ENCODE data around the gene PTPN11. TPM values are rescaled to one million over a fixed set of nuclear protein-coding genes. Genes with fewer than 3 reads are reported as not detected.
"Not testable (repeated sequence)": the region's sequence is repeated elsewhere in the genome, so short reads cannot be mapped to it uniquely, and the experiment has no call there.

PTPN11 gene
- total and polyA plus RNA-seq, 2 experiments from 2014 or later = 87.0 to 94.7 TPM

- TF ChIP-seq REST (IDR thresholded peaks at IDR 0.05; ENCODE audit: unreplicated experiment) = no peak
- TF ChIP-seq, protein P1, sequence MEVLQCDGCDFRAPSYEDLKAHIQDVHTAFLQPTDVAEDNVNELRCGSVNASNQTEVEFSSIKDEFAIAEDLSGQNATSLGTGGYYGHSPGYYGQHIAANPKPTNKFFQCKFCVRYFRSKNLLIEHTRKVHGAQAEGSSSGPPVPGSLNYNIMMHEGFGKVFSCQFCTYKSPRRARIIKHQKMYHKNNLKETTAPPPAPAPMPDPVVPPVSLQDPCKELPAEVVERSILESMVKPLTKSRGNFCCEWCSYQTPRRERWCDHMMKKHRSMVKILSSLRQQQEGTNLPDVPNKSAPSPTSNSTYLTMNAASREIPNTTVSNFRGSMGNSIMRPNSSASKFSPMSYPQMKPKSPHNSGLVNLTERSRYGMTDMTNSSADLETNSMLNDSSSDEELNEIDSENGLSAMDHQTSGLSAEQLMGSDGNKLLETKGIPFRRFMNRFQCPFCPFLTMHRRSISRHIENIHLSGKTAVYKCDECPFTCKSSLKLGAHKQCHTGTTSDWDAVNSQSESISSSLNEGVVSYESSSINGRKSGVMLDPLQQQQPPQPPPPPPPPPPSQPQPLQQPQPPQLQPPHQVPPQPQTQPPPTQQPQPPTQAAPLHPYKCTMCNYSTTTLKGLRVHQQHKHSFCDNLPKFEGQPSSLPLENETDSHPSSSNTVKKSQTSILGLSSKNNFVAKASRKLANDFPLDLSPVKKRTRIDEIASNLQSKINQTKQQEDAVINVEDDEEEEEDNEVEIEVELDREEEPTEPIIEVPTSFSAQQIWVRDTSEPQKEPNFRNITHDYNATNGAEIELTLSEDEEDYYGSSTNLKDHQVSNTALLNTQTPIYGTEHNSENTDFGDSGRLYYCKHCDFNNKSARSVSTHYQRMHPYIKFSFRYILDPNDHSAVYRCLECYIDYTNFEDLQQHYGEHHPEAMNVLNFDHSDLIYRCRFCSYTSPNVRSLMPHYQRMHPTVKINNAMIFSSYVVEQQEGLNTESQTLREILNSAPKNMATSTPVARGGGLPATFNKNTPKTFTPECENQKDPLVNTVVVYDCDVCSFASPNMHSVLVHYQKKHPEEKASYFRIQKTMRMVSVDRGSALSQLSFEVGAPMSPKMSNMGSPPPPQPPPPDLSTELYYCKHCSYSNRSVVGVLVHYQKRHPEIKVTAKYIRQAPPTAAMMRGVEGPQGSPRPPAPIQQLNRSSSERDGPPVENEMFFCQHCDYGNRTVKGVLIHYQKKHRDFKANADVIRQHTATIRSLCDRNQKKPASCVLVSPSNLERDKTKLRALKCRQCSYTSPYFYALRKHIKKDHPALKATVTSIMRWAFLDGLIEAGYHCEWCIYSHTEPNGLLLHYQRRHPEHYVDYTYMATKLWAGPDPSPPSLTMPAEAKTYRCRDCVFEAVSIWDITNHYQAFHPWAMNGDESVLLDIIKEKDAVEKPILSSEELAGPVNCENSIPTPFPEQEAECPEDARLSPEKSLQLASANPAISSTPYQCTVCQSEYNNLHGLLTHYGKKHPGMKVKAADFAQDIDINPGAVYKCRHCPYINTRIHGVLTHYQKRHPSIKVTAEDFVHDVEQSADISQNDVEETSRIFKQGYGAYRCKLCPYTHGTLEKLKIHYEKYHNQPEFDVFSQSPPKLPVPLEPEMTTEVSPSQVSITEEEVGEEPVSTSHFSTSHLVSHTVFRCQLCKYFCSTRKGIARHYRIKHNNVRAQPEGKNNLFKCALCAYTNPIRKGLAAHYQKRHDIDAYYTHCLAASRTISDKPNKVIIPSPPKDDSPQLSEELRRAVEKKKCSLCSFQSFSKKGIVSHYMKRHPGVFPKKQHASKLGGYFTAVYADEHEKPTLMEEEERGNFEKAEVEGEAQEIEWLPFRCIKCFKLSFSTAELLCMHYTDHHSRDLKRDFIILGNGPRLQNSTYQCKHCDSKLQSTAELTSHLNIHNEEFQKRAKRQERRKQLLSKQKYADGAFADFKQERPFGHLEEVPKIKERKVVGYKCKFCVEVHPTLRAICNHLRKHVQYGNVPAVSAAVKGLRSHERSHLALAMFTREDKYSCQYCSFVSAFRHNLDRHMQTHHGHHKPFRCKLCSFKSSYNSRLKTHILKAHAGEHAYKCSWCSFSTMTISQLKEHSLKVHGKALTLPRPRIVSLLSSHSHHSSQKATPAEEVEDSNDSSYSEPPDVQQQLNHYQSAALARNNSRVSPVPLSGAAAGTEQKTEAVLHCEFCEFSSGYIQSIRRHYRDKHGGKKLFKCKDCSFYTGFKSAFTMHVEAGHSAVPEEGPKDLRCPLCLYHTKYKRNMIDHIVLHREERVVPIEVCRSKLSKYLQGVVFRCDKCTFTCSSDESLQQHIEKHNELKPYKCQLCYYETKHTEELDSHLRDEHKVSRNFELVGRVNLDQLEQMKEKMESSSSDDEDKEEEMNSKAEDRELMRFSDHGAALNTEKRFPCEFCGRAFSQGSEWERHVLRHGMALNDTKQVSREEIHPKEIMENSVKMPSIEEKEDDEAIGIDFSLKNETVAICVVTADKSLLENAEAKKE (CRISPR knock-in tag; IDR thresholded peaks at IDR 0.05) = no peak
- no peak for TF ChIP-seq EZH2 (IDR thresholded peaks at IDR 0.05; ENCODE audit: low read depth, unreplicated experiment)
Observed at GRCh38 chr12:112456029-112456428, 37.3 kb downstream of the PTPN11 start (continued).

DNA sequence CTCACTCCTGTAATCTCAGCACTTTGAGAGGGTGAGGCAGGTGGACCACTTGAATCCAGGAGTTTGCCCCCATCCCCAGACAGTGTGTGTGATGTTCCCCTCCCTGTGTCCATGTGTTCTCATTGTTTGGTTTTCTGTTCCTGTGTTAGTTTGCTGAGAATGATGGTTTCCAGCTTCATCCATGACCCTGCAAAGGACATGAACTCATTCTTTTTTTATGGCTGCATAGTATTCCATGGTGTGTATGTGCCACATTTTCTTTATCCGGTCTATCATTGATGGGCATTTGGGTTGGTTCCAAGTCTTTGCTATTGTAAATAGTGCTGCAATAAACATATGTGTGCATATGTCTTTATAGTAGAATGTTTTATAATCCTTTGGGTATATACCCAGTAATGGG lies 38.4 kb downstream of the PTPN11 start:
- H3K79me2 ChIP-seq (replicated peaks; ENCODE audit: insufficient read depth); H3K4me1 ChIP-seq (ENCODE audit: insufficient read depth); H3K27me3 ChIP-seq (ENCODE audit: insufficient read depth); H3K4me3 Mint-ChIP-seq; H3K27ac Mint-ChIP-seq; H3K4me1 Mint-ChIP-seq; ATAC-seq; H3F3A ChIP-seq (replicated peaks; ENCODE audit: low read depth); H3K27ac ChIP-seq (ENCODE audit: low read depth); H3K27me3 Mint-ChIP-seq (ENCODE audit: insufficient read depth, low read depth, poor library complexity); H3K4me2 ChIP-seq; H3K9me3 Mint-ChIP-seq; DNase-seq (ENCODE audit: low spot score); H3K4me3 ChIP-seq; H2AFZ ChIP-seq; H3K9me2 ChIP-seq (ENCODE audit: insufficient read depth); H4K20me1 ChIP-seq (replicated peaks; ENCODE audit: insufficient read depth): not testable (repeated sequence)
- peaks cover 56% of the 10 kb centered on the region for H3K36me3 Mint-ChIP-seq (ENCODE audit: low read depth)
- H3K36me3 ChIP-seq (ENCODE audit: insufficient read depth) = peaks cover 43% of the 10 kb centered on the region
